HG03460 (cell line): ENCODE data around the gene SPEM3.
"Not testable (repeated sequence)": the region's sequence is repeated elsewhere in the genome, so short reads cannot be mapped to it uniquely, and the experiment has no call there.

ENCODE experiments used
- ATAC-seq: cut with Tn5 transposase; IDR thresholded peaks from one replicate; pipeline ENCODE4 v1.9.1; 2021; ENCODE audit not compliant: unreplicated experiment

SPEM3 gene

DNA sequence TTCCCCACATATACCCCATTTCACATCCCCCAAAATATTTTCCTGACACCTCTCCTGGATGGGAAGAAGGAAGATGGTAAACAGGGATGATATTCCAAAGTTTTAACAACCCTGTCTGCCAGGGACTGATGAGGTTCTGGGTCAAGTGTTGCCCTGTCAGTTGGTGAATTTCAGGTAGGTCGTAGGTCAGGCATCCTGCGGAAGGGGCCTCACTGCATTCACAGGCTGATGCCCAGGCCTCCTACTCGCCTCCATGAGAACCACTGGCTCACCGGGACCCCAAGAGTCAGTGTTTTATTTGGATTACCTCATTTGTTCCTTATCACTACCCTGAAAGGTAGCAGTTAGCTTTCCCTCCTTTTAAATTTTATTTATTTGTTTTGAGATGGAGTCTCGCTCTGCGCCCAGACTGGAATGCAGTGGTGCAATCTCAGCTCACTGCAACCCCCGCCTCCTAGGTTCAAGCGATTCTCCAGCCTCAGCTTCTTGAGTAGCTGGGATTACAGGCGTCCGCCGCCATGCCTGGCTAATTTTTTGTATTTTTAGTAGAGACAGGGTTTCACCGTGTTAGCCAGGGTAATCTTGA, 40.2 kb downstream of the SPEM3 start:
- no peak for ATAC-seq

DNA sequence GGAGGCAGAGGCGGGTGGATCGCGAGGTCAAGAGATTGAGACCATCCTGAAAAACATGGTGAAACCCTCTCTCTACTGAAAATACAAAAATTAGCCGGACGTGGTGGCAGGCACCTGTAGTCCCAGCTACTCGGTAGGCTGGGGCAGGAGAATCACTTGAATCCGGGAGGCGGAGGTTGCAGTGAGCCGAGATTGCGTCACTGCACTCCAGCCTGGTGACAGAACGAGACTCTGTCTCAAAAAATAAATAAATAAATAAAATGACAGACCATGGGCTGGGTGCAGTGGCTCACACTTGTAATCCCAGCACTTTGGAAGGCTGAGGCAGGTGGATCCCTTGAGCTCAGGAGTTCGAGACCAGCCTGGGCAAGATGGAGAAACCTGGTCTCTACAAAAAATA, 41.2 kb downstream of the SPEM3 start:
- not testable (repeated sequence) for ATAC-seq

DNA sequence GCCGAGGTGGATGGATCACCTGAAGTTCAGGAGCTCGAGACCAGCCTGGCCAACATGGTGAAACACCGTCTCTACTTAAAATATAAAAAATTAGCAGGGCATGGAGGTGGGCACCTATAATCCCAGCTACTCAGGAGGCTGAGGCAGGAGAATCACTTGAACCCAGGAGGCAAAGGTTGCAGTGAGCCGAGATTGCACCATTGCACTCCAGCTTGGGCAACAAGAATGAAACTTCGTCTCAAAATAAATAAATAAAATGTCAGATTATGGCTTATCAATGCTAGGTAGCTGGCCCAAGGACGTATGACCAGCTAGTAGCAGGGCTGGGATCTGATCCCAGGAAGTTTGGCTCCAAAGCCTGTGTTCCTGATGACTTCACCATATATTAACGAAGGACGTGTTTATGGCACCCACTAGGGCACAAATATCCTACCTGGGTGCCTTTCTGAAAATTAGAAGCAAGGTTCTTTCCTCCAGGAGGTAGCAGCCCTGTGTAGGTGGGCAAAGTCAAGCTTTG, 41.9 kb downstream of the SPEM3 start:
- not testable (repeated sequence) for ATAC-seq

DNA sequence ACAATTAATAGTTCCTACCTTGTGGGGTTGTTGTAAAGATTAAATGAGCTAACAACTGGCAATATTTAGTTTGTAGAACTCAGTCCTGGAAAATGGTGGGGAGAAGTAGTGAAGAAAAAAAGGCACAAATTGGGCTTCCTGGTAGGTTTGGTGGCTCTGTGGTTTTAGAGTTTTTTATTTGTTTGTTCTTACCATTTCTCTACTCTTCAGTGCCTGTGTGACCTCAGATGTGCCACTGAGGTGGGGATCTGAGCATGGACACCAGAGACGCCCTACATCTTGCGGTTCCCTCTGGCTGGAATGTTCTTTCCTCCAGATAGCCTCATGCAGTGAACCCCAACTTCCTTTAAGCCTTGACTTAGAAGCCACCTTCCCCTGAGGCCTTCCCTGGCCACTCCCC, 43.1 kb downstream of the SPEM3 start:
- ATAC-seq, result no peak

DNA sequence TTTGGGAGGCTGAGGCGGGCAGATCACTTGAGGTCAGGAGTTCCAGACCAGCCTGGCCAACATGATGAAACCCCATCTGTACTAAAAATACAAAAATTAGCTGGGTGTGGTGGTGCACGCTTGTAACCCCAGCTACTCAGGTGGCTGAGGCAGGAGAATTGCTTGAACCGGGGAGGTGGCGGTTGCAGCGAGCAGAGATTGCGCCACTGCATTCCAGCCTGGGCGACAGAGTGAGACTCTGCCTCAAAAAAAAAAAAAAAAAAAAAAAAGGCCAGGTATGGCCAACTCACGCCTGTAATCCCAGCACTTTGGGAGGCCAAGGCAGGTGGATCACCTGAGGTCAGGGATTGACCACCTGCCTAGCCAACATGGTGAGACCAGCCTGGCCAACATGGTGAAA, 46.1 kb downstream of the SPEM3 start:
- ATAC-seq, result not testable (repeated sequence)

DNA sequence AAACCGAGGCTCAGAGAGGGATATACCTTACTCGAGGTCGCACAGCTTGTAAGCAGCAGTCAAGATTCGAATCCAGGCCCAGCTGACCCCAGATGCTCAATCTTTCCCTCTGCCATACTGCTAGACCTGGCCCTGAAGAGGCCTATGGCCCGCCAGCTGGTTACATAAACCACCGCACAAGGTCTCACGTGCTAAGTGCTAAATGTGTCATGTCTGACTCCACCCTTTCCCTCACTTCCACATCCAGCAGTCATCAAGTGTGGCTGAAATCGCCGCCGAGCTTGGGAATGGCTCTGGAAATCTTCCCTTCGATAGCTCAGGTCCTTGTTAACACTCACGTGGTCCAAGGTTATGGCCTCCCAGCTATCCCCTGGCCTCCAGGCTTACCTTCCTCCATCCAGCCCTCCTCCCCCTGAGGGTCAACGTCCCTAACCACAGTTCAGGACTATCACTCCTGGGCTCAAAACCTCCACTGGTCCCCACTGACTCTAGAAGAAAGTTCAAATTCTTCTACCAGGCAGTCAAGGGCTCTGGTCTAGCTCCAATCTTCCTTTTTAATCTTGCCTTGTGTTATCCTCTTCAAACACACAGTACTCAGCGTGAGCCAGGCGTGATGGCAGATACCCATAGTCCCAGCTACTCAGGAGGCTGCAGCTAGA, 47.2 kb downstream of the SPEM3 start:
- ATAC-seq, result no peak

DNA sequence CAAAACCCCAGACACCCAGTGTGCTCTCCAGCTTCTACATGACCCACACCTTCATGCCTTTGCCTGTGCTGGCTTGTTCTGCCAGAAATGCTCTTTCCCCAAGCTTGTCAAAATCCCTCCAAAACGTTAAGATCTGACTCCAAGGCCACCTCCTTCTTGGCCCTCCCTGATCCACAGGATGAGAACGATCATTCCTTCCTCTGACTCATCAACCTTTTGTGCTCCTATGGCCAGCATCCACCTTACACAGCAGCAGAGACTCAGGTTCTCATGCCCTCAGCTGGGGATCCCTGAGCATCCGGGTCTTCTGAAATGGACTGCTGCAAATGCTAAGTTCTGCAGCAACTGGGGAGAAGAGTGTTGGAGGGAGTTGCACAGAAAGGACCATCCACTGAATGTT, 47.8 kb downstream of the SPEM3 start:
- ATAC-seq, result no peak

DNA sequence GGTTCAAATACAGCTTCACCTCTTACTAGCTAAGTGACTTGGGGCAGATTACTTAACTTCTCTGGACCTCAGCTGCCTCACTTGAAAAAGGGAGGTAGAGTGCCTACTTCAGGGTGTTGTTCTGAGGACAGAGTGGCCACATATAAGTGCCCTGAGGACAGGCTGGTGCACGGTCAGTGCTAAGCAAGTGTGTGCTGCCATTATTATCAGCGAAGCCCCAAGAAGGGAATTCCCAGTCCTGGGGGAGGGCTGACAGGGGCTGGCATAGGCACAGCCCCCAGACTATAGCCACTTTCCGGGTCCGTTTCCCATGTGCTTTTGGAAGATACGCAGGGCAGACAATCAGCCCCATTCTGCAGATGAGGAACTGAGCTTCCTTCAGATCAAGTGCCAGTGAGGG, 48.3 kb downstream of the SPEM3 start:
- ATAC-seq, result no peak

DNA sequence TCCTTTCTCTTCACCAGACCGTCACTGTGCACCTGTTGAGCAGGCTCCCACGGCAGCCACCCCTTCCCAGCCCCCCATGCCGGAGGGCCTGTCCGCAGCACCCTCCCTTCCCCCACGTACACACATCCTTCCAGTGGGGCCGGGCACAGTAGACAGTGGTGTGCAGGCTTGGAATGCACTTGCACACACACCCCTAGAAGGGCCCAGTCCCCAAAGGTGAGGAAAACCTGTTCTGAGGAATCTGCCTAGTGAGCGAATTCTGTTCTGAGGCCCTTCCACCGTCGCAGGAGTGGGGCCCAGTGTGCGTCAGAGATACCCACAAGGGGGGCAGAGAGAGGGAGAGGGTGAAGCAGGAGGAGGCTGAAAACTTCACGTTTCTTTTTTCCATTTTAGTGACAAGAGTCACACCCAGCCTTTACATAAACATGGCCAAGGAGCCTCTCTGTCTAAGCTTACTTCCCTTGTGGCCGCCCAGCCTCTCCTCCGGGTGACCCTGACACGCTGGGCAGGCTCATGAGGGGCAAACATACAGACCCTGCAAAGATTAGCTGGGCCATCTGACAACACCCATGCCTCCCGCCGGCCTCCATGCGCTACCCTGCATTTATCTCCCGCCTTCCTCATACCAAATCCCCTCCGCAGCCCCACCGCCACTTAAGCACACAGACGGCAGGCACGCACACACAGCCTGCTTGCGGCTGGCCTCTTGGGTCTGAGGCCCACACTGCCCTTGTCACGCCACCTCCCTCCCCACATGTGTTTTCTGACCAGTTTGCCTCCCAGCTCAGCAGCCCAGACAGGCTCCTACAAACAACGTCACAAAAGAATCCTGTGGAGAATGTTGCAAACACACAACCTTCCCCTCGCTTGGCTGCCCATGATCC, 49.0 kb downstream of the SPEM3 start:
- ATAC-seq, result no peak

DNA sequence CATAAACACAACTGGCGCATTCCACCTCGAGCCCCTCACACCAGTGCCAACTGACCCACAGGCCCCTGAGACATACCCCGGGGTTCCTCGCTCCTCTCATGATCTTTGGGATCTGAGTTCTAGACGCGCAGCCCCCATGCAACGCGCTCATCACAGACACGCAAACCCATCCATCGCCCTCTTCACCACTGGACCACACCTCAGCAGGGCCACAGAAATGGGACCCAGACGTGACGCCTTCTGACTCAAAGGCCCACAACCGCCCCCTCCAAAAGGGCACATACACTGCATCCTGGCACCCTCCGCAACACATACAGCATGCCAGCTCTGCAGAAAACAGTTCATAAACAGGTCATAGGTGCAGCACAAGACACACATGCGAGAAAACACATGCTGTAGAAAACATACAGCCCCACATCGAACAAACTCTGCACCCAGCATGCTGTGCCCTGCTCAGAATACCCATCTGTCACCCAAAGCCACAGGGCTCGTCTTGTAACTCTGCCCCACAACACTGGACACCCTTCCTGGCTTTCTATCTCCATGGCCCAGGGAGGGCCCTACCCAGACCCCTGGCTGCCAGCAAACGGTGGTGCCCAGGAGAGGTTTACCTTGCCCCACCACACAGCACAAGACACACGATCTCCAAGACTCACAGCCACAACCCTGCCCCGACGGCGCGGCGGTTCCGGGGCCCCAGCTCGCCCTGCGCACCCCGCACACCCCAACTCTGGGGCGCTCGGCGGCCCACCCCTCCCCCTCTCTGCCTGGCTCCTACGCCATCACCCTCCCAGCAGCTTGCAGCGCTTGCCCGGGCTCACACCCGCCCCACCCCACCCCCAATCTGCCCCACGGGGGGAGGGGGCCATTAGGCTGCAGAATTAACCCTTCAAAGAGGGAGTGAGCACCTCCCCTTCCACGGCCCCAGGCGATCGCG, 49.9 kb downstream of the SPEM3 start:
- ATAC-seq, result no peak

DNA sequence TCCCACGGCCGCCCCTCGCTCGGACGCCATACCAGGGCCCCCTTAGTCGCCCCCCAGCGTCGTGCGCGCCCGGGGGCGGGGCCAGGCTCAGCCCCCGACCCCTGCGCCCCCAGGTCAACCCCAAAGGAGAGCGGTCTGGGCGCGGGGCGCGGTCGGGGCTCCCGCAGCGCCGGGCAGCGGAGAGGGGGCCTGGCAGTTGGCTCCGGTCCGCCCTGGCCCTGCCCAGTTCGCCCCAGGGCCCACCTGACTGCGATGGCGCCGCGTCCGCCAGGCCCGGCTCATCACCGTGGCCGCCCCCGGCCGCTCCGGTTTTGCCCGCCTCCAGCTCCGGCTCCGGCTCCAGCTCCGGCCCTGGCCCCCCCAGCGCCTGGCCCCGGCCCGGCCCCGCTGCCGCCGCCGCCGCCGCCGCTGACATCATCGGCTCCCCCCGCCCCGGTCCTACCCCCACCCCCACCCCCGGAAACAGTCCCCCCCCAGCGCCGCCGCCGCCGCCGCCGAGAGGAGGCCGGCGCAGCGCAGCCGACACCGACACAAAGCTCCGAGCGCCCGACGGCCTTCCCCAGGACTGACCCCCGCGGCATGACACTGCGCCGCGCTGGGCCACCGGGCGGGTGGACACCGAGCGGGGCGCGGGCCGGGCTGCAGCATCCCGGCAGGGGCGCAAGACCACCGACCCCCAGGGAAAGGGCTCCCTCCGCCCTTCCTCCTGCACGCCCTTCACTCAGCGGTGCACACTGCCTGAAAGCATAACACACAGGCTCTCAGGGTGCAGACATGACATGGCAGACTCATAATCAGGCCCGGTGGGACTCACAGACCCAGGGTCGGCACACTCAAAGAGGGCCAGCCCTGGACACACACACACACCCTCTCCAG, 50.8 kb downstream of the SPEM3 start, which contains the start of gene ZBTB4:
Gene ZBTB4 (minus strand): TSS at position 419 of the 876 bp plus-strand sequence. CDS start 12,830 bp downstream, outside the sequence.
- ATAC-seq, result no peak

DNA sequence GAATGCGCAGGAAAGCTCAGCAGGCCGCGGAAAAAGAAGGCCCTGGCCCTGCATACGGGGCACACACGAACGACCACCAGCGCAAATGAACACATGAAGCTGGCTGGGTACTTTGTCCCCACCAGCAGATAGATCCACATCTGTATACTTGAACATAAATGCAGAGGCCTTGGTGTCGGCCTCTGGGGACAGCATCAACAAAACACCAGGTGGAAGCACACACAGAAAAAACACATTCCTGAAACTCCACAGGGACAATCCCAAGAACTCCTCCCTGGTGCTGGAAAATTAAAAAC, 51.4 kb downstream of the SPEM3 start:
- ATAC-seq, result no peak

DNA sequence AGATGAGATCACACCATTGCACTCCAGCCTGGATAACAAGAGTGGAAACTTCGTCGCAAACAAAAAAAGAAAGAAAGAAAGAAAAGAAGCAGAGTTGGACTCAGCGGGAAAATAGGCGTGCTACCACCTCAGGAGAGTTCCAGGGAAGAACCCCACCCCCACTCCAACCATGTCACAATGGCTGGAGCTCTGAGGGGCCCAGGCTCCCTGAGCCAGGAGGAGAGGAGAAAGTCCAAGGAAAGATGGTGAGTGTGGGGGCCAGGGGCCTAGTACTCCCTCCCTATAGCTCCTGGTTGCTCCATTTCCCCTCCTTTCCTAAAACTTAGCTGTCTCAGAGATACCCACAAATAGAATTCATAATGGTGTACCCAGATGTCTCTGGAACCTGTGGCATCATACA, 52.6 kb downstream of the SPEM3 start, which contains the start of gene SLC35G6:
Gene SLC35G6 (plus strand): TSS at position 172 of the 400 bp plus-strand sequence. CDS start 71 bp downstream, at position 243.
- ATAC-seq, result not testable (repeated sequence)

DNA sequence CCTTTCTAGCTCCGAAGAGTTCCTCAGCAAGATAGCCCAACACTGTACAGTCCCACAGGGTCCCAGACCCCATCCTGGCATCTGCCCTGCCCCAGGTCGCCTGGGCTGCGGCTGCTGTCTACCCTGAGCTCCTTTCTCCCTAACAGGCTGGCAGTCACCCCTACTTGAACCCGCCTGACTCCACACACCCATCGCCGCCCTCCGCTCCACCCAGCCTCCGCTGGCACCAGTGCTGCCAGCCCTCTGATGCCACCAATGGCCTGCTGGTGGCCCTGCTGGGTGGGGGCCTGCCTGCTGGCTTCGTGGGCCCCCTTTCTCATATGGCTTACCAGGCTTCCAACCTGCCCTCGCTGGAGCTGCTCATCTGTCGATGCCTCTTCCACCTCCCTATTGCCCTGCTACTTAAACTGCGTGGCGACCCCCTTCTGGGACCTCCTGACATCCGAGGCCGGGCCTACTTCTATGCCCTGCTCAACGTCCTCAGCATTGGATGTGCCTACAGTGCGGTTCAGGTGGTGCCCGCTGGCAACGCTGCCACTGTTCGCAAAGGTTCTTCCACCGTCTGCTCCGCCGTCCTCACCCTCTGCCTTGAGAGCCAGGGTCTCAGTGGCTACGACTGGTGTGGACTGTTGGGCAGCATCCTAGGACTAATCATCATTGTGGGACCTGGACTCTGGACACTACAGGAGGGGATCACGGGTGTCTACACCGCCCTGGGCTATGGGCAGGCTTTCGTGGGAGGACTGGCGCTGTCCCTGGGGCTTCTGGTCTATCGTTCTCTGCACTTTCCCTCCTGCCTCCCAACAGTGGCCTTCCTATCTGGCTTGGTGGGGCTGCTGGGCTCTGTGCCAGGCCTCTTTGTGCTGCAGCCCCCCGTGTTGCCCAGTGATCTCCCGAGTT, 53.4 kb downstream of the SPEM3 start:
- ATAC-seq, result not testable (repeated sequence)
